BE2C (cell line): ENCODE results near the gene GMPPB.

ENCODE experiments used
- DNase-seq: peaks from one replicate; pipeline ENCODE4 v3.0.0-alpha.2; 2020
- H3K27me3 ChIP-seq: fragments of 250-450 bp; sonication (Bioruptor Pico); 2 replicates; pipeline ENCODE4 v1.5.1; 2020; ENCODE audit warnings: mild to moderate bottlenecking
- H3K36me3 ChIP-seq: fragments of 250-450 bp; sonication (Bioruptor Pico); 2 replicates; pipeline ENCODE4 v1.5.1; 2020; ENCODE audit warnings: mild to moderate bottlenecking
- H3K4me1 ChIP-seq: fragments of 250-450 bp; sonication (Bioruptor Pico); 2 replicates; pipeline ENCODE4 v1.5.1; 2020
- H3K4me3 ChIP-seq: 2 replicates; pipeline ENCODE4 v1.5.1; 2011; ENCODE audit warnings: low read depth, low read length
- H3K9me3 ChIP-seq: fragments of 250-450 bp; sonication (Bioruptor Pico); 2 replicates; pipeline ENCODE4 v1.5.1; 2020
- CTCF ChIP-seq: IDR thresholded peaks from 2 replicates; pipeline ENCODE4 v1.5.1; 2012; ENCODE audit warnings: mild to moderate bottlenecking, low read depth, low read length

GMPPB gene

GRCh38 chr3:49709852-49710251 is 13.9 kb downstream of the GMPPB start:
- TF ChIP-seq CTCF = no peak
- Histone ChIP-seq H3K27me3 (no peaks in the 10 kb centered on the region), H3K4me3 (no peak overlapping the region), H3K4me1 (no peaks in the 10 kb centered on the region), H3K9me3 (no peaks in the 10 kb centered on the region), H3K36me3 (no peaks in the 10 kb centered on the region)
- no peak for DNase-seq

- no peak for TF ChIP-seq CTCF
- Histone ChIP-seq H3K9me3 (no peaks in the 10 kb centered on the region), H3K4me3 (no peak overlapping the region), H3K36me3 (no peaks in the 10 kb centered on the region), H3K4me1 (no peaks in the 10 kb centered on the region), H3K27me3 (no peaks in the 10 kb centered on the region)
- DNase-seq = no peak
These were observed 16.7 kb downstream of the GMPPB start for GRCh38 chr3:49707113-49707480.

GRCh38 chr3:49706456-49707112 is 17.2 kb downstream of the GMPPB start:
- H3K4me3 ChIP-seq = no peak overlapping the region
- H3K27me3 ChIP-seq = no peaks in the 10 kb centered on the region
- no peaks in the 10 kb centered on the region for H3K9me3 ChIP-seq
- H3K36me3 ChIP-seq = no peaks in the 10 kb centered on the region
- no peak for DNase-seq
- H3K4me1 ChIP-seq = no peaks in the 10 kb centered on the region
- no peak for TF ChIP-seq CTCF

- no peaks in the 10 kb centered on the region for H3K27me3 ChIP-seq
- no peaks in the 10 kb centered on the region for H3K4me1 ChIP-seq
- no peaks in the 10 kb centered on the region for H3K36me3 ChIP-seq
- no peak for DNase-seq
- H3K4me3 ChIP-seq = no peak overlapping the region
- TF ChIP-seq CTCF = no peak
- no peaks in the 10 kb centered on the region for H3K9me3 ChIP-seq
These were observed 18.3 kb downstream of the GMPPB start for GRCh38 chr3:49705390-49705960.

GRCh38 chr3:49704629-49705028 is 19.1 kb downstream of the GMPPB start:
- no peaks in the 10 kb centered on the region for H3K36me3 ChIP-seq
- no peak overlapping the region for H3K4me3 ChIP-seq
- H3K27me3 ChIP-seq = no peaks in the 10 kb centered on the region
- no peaks in the 10 kb centered on the region for H3K9me3 ChIP-seq
- TF ChIP-seq CTCF = no peak
- DNase-seq = no peak
- H3K4me1 ChIP-seq = no peaks in the 10 kb centered on the region

GRCh38 chr3:49703956-49704355 is 19.8 kb downstream of the GMPPB start:
- Histone ChIP-seq H3K27me3 (no peaks in the 10 kb centered on the region), H3K36me3 (no peaks in the 10 kb centered on the region), H3K4me3 (no peak overlapping the region), H3K9me3 (no peaks in the 10 kb centered on the region), H3K4me1 (no peaks in the 10 kb centered on the region)
- DNase-seq = no peak
- TF ChIP-seq CTCF = no peak
